GM12801 (cell line): Measurements from ENCODE around the gene RSF1.

ENCODE experiments used
- TF ChIP-seq, protein P1 (sequence below): IDR thresholded peaks from one replicate; pipeline ENCODE4 v1.5.1; 2011; ENCODE audit warnings: control low read depth; ENCODE audit not compliant: insufficient read length; ENCODE audit errors: extremely low read depth

The RSF1 gene

DNA sequence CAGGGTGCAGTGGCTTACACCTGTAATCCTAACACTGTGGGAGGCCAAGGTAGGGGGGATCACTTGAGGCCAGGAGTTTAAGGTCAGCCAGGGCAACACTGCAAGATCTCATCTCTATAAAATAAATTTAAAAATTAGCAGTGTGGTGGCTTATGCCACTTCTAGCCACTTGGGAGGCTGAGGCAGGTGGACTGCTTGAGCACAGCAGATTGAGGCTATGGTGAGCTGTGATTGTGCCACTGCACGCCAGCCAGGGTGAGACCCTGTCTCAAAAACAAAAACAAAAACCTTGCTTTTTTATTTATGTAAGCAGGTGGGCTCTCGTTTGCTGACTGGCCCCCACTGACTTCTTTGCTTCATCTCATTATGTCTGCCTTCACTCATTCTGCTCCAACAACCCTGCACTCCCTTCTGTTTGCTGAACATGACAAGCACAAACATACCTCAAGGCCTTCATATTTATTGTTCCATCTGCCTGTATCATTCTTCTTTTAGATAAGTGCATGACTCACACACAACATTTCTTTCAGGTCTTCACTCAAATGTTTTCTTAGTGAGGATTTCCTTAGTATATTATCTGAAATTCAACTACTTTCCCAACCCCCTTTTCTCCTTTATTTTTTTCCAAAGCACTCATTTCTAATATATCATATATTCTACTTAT is 150.5 kb downstream of the RSF1 start:
- TF ChIP-seq, protein P1, sequence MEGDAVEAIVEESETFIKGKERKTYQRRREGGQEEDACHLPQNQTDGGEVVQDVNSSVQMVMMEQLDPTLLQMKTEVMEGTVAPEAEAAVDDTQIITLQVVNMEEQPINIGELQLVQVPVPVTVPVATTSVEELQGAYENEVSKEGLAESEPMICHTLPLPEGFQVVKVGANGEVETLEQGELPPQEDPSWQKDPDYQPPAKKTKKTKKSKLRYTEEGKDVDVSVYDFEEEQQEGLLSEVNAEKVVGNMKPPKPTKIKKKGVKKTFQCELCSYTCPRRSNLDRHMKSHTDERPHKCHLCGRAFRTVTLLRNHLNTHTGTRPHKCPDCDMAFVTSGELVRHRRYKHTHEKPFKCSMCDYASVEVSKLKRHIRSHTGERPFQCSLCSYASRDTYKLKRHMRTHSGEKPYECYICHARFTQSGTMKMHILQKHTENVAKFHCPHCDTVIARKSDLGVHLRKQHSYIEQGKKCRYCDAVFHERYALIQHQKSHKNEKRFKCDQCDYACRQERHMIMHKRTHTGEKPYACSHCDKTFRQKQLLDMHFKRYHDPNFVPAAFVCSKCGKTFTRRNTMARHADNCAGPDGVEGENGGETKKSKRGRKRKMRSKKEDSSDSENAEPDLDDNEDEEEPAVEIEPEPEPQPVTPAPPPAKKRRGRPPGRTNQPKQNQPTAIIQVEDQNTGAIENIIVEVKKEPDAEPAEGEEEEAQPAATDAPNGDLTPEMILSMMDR = no peak

DNA sequence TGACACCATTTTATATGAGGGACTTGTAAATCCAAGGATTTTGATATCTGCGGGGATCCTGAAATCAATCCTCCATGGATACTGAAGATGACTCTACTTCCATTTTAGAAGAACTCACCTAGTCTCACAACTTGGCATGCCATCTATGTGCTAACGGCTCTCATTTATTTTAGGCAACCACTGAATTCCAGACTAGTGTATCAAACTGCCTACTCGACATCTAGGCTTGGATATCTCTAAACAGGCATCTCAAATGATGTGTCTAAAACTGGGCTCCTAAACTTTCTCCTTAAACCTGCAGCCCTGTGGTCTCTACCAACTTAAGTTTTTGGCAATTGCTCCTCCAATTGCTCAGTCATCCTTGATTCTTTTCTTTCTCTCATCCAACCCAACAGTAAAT is 151.8 kb downstream of the RSF1 start:
- TF ChIP-seq, protein P1 = no peak

DNA sequence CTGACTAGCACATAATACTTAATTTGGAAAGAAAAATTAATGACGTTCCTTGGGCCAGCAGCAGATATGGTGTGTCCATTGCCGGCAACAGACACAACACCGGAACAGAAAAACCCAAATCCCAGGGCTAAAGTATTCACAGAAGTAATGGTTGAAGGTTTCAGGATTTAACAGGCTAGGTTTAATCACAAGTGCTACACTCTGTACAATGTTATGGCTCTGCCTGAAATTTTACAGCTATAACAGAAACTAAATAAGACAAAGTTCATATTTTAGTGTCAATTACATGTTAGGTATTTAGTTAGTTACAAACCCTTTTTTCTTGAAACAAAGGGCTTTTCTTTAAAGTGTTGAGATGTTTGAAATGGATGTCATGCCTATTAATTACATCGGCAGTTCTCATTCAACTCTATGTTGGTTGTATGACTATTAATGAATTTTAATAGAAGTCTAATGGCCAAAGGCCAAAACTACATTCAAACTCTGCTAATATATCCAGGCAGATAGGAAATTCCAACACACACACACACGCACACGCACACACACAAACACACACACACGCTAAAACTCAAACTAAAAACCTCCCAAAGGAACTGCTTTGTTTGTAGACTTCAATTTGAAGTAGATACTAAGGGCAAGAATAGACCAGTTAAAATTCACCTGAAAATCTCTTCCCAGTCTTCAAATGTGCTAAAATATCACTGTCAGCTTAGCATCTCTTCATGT is 155.1 kb downstream of the RSF1 start:
- TF ChIP-seq, protein P1 = no peak

DNA sequence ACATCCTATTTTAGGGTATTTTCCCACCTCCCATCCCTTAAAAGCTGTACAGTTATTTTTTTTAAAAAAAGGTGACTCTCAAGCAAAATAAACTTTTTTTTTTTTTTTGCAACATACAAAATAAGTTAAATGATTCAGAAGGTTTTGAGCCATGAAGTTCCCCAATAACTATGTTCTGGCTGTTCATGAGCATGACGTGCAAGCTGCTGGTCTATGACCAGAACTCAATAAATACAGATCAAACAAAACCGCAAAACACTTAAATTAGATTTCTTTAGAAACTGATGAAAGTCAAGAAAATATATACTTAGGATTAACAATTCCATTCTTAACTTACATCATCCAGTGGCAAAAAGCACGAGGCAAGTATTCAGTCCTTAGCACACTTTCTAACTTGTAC is 158.9 kb downstream of the RSF1 start:
- TF ChIP-seq, protein P1 = no peak

DNA sequence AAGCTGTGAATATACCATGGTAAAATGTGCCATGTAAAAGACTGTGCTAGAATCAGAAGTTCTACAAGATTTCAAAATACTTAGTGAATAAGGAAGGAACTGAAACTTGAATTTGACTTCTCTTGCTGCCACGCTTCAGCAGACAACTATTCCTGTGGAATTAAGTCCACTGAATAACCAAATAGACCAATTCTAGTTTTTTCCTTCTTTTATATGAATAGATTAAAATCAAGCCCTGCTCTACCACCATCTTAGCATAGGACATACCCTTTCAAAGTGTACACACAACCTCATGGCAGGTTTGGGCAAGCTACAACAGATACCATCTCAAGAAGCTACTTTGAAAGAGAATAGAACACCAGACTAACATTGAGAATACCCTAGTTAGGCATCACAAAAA is 159.6 kb downstream of the RSF1 start:
- TF ChIP-seq, protein P1 = no peak

DNA sequence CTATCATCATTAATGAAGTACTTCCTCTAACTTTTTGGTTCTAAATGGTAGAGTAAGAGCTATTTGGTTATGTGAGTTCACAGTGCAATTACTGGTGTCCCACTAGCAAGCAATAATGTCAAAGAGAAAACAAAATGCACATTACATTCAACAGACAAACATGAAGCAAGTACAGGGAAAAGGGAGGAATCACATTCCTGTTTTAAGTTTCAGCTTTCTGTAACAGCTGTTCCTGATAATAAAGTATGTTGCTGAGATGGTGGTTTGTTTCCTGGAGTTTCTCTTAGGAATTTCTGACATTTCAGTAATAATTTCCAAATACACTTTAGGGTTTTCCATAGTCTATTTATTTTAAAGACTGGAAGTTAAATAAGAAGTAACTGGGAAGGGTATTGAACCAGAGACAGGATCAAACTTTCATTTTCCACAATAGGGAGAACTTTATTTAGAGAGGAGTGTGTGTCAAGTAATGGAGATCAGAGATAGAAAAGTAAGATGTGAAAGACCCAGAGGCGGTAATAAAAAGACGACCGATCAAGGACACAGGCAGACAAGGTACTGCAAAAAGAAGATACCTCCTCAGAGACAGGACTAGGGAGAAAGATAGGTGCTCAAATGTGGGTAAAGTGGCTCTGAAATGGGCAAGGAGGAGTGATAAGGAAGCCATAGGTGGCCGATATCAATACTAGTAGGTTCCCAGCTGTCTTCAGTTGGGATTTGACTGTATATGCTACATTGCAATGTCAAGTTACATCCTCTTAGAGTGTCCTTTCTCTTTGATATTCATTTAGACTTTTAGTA is 162.1 kb downstream of the RSF1 start:
- TF ChIP-seq, protein P1 = no peak

DNA sequence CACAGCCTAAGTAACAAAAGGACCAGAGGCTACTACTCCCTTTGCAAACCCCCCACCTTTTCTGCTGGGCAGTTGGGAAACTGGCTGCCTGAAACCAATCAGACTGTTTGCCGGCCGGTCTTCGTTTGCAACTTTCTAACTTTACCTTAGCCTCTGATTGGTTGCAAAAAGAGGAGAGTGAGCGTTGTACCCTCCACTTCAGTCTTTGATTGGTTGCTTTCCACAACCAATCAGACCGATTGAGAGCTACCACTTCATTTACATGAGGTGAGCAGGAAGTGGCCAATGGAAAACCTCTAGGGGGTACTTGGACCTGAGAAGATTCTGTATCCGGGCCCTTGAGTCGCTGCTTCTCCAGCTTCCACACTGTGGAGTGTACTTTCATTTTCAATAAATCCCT is 164.2 kb downstream of the RSF1 start:
- TF ChIP-seq, protein P1 = no peak
